Cerebellar cortex (tissue), 1 donor: ENCODE results near the gene DCN.
A peak's percentile ranks its signal among the peaks of the same experiment; 100 is the strongest.
"Not testable (repeated sequence)": the region's sequence is repeated elsewhere in the genome, so short reads cannot be mapped to it uniquely, and the experiment has no call there.

ENCODE experiments used
- DNase-seq: peaks from one replicate; pipeline ENCODE4 v3.0.0-alpha.2; 2015; ENCODE audit warnings: low spot score

DCN gene, protein sequence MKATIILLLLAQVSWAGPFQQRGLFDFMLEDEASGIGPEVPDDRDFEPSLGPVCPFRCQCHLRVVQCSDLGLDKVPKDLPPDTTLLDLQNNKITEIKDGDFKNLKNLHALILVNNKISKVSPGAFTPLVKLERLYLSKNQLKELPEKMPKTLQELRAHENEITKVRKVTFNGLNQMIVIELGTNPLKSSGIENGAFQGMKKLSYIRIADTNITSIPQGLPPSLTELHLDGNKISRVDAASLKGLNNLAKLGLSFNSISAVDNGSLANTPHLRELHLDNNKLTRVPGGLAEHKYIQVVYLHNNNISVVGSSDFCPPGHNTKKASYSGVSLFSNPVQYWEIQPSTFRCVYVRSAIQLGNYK

DNA sequence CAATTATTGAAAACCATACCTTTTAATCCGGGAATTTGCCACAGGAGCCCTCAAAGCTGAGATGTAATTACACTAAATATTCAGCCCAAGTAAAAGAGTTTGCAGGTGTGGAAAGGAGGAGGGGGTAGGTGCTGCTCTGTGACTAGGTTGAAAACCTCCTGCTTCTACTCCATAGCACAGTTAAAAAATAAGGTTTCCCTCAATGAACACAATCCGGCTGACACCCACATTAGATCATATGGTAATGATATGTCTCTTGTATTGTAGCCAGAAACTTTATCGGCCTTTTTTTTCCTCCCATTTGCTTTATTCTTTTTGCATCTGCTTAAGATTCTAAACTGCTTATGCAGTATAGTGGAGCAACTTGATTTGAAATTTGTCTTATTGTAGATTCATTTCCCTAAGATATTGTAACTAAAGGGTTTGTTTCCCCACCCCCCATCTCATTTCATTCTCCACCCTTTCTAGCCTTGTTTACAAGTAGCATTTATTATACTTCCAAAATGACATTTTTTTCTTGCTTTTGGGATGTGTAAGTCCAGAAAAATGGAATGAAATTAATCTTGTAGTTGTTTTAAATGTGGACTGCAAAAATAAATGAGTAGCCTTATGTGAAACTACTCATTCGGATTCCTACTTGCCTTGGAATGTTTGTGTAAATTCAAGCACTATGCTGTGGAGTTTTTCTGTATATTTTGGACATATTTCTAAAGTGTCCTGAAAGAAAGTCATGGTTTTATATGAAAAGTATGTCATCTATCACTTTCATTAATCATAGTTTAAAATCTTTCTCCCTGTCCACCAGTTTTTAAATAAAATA lies at the start of gene DCN:
TSS of gene DCN (minus strand) at position 182 of the 820 bp plus-strand sequence. CDS start 4,265 bp downstream, outside the sequence.
- no peak for DNase-seq

DNA sequence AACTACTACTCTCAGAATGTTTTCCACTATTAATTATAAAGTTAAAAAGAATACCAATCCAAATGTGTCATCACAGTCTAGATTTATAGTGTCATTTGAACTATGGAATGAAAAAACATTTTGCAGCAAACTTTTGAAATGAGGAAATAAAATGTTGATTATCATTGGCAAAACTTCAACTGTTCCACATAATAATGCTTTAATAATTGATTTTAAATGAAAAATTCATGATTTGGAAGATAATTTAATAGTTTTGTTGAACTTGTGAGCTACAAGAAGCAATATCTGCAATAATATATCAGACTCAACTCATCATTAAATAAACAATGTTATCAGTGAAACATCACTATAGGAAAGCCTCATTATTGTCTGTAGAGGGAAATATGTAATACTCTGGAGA lies 48.2 kb upstream of the DCN start:
- DNase-seq, result no peak

DNA sequence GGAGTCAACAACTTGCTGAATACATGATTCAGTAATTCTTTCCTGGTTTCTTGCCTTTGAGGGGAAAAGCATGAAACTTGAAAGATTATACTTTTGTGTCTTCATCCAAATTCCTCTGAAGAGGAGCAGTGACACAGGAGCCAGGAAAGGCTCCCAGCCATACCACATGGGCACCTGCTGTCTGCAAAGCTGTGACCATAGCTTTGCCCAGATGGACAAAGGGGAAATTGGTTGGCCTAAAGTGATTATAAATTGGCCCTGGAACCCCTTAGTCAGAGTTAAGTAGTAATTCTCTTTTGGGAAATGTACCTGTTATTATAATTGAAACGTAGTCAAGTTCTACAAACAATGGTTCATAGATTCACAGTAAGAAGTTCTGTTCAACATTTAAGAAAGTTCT lies 44.3 kb upstream of the DCN start:
- peak; percentile 71 for DNase-seq

DNA sequence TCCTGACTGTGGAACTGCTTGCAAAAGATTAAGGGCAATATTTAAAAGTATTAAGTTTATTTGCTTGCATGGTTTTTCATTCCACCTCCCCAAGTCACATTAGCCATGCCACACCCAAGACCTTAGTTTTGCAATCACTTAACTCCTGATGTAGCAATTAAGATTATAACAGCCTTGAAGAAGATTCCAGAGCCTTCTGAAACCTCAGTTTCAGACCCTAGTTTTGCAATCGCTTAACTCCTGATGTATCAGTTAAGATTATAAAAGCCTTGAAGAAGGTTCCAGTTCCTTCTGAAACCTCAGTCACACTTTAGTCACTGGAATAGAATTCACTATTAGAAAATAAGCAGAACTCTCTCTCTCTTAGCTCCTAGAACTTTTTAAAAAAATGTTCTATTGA lies 42.7 kb upstream of the DCN start:
- no peak for DNase-seq

DNA sequence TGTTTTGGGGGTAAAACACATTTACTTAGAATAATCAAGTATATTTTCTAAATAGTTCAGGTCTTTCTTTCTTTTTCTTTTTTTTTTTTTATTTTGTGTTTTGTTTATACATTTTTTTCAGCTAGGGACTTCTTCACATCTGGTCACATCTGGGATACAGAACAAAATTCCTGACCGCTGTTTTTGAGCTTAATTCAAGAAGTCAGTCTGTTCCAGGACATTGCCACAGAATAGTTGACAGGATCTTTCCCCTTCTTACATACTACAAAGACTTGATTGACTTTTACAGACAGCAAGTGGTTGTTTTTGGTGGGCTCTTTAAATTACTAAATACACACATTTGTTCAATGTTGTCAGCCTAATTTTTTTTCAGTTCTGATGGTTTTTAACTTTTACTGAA lies 41.8 kb upstream of the DCN start:
- no peak for DNase-seq

DNA sequence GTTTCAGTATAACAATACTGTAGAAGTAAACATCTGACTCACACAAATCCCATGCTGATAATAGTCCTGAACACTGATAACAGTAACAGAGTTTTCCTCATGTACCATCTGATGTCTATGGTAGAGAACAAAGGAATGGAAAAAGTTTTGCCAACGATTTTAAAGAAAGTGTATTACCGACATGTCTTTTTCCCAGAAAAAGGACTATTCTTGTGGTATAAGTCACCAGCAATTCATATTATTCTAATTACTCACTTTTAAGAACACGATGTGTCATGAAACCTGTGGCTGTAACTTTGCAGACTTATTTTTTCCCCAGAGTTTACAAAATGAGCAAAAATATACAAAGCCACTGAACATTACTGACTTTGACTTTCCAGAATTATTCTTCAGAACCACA lies 40.1 kb upstream of the DCN start:
- DNase-seq, result no peak

DNA sequence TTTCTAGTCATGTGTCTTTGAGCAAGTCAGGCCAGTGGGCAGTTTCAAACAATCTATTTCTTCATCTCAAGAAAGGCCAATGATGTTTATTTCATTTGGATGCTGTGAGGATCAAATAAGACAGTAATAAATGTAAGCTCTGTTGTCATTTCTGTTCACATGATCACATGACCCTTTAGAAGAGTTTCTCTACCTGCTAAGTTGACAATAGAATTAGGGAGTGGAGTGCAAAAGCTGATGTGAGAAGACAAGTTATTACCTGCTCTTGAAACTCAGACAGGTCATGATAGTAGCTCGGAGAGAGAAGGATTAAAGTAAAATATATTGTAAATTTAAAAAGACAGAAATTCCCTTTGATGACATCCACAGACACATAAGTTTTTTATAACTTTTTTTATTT lies 37.3 kb upstream of the DCN start:
- no peak for DNase-seq

DNA sequence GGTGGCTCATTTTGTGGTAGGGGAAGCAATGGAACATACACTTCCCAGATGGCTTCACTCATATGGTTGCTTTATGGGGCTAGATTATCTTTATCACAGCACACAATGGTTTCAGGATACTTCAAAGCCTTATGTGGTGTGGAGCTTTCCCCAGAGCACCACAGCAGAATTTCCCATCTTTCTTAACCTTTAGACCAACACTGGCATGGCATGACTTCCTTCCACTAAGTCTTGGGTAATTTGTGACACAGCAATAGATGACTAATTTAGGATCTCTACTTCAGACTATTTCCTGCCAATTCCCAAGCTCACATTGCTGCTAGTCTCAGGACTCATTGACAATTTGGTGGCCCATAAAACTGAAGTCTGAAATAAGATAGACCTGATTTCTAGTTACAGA lies 36.9 kb upstream of the DCN start:
- no peak for DNase-seq

DNA sequence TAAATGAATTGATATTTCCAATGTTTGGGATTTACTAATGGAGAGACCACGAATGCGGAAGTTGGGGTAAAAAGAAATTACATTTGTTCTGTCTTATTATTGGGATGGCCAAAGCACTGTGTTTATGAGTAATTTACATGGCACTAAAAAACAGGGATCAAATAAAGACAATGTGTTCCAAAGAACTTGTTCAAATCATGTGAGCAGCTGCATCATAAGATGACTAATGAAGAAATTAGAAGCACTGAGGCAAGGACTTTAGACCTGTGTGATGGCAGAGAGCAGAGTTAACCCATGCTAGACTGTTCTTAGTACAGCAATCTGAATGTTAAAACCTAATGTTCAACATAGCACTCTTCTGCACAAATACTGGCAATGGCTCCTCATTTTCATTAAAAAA lies 34.3 kb upstream of the DCN start:
- DNase-seq, result no peak

DNA sequence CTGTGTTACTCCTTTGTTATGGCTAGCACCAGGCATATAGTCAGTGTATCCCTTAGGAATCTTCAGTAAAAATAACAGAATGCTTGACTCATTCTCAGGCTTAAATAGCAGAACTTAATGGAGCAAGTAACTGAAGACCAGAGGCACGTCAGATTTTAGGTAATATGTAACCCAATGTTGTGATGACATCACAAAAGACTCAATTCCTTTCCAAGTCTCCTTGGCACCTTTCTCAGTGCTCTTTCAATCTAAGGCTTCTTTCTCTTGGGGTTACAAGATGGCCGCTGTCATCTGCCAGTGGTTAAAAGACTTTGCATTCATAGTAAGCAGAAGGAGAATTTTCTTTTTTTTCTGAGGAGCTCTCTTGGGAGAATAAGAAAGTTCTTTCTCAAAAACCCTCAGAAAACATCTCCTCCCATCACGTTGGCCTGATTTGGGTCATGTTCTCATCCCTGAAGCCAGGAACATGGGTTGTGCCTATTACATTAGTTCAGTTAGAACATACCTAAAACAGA lies 33.4 kb upstream of the DCN start:
- no peak for DNase-seq

DNA sequence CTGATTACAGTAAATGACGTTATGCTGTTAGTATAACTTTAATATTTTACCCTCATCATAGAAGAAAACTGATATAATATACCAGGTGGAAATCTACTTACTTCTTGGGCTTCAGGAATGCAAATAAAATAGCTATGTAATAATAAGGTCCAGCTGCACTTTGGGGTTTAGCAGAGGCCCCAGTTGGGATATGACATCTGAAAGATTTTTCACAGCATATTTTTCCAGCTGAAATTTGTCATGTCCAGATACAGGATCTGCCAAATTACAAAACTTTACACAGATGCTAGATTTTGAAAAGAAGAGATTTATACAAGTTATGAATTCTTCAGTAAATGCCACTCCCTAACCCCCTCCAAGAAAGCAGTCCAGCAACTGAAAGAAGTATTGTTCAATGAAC lies 29.2 kb upstream of the DCN start:
- DNase-seq, result no peak

DNA sequence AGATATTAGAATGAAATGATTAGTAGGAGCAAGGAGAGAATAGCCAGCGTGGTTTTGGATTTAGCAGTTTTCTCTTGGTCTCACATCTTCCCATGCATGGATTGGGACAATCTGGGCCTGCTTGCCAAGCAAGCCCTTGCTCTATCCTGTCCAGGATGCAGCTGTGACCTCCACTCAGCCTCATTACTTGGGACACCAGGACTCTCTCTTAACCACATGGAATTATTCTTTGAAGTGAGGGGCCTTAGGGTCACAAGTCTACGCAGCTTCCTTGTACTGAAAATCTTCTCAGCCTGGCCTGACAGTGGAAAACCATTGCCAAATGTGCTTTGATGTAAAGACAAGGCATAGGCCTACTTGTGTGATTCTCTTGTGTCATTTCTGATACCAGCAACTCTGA lies 28.0 kb upstream of the DCN start:
- no peak for DNase-seq

DNA sequence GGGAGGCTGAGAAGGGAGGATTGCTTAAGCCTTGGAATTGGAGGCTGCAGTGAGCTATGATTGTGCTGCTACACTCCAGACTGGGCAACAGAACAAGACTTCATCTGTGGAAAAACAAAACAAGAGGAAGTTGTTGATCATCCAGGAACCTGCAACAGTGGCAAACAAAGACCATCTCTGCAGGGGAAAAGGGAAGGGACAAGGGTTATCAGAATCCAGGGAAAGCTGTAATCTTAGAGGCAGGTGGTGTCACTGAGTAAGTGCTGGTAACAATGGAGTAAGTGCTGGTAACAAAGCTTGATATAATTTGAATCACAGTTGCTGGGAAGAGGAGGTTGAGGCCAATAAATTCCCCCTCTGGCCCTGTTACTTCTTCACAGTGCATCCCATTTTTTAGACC lies 27.5 kb upstream of the DCN start:
- DNase-seq, result no peak

DNA sequence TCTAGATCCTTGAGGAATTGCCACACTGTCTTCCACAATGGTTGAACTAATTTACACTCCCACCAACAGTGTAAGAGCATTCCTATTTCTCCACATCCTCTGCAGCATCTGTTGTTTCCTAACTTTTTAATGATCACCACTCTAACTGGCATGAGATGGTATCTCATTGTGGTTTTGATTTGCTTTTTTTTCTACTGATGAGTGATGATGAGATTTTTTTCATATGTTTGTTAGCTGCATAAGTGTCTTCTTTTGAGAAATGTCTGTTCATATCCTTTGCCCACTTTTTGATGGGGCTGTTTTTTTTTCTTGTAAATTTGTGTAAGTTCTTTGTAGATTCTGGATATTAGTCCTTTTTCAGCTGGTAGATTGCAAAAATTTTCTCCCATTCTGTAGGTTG lies 24.7 kb upstream of the DCN start:
- not testable (repeated sequence) for DNase-seq

DNA sequence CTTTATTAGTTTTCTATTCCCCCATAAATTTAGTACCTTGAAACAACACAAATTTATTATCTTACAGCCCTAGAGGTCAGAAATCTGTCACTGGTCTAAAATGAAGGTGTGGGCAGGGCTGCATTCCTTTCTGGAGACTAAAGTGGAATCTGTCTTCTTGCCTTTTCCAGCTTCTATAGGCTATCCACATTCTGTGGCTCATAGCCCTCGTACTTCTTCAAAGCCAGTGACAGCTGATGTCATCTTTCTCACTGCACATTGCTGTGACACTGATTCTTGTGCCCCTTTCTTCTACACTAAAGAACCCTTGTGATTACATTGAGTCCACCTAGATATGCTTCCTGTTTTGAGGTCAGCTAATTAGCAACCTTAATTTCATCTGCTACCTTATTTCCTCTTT lies 23.2 kb upstream of the DCN start:
- DNase-seq, result no peak

DNA sequence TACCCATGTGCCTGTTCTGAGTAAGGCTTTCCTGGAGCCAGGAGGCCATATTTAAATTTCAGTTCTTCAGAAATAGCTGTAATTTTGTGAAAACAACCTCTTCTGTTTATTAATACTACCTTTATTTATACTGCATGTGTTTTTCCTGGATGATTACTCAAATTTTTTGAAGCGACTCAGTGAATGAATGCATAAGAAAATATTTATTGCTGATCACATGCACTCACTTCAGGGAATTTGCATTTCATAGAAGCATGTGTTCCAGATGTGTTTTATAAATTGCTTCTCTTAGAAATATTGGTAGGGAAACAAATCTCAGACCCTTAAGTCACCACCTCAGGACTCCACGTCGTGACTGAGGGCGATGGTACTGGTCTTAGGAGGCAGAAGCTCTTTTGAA lies 21.8 kb upstream of the DCN start:
- DNase-seq, result no peak

DNA sequence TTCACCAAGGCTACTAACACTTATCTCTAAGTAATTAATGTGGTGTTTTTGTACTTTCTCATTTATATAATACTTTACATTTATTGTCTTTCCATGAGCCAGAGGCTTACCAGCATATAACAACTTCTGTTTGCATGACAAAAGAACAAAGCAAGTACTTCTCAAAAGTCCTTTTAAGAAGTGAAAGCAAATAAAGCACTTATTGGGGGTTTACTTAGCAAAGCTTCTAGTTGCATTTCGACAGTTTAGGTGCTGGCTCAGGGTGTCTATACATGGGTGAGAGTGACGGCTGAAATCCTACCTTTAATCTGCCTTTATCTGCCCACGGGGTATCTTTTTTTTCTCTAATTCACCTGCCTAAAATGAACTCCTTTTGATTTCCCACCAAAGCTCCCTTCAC lies 21.0 kb upstream of the DCN start:
- no peak for DNase-seq

DNA sequence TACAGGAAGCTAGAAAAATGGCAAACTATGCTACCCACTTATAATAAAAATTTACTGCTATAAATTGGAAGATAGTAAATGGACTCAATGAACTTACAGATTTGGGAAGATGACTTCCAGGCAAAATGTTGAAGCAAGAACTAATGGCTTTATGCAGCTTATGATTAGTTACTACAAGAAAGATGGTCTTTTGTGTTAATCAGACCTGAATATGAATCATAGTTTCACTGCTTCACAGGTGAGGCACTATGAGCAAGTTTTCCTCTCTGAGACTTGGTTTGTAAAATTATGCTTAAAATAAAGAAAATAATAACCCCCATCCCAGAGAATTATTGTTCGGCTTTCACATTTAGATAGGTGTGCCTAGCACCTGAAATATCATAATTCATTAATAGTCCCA lies 19.8 kb upstream of the DCN start:
- DNase-seq, result no peak

DNA sequence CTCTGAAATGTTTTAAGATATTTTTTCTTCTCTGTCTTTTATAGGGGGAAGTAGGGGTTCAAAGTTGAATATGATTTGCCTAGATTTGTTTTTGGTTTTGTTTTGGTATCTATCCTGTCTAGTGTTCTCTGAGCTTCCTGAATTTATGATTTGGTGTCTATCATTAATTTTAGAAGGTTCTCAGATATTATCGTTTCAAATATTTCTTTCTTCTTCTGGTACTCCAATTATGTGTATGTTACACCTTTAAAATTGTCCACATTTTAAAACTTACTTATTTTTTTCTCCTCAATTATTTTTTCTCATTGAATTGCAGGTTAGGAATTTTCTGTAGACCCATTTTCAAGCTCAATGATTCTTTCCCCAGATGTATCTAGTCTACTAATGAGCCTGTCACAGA lies 13.8 kb upstream of the DCN start:
- DNase-seq, result no peak

DNA sequence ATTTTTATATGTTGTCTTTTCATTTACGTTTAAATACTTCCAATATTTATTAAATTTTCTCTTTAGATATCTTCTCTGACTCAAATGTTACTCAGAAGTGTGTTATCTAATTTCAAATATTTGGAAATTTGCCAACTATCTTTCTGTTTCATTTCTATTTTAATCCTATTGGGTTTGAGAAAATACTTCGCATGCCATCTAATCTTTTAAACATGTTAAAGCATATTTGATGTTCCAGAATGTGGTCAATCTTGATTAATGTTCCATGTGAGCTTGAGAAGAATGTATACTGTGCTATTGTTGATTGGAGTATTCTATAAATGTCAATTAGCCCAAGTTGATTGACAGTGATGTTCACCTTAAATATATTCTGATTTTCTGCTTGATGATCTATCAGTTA lies 11.9 kb upstream of the DCN start:
- DNase-seq, result no peak

DNA sequence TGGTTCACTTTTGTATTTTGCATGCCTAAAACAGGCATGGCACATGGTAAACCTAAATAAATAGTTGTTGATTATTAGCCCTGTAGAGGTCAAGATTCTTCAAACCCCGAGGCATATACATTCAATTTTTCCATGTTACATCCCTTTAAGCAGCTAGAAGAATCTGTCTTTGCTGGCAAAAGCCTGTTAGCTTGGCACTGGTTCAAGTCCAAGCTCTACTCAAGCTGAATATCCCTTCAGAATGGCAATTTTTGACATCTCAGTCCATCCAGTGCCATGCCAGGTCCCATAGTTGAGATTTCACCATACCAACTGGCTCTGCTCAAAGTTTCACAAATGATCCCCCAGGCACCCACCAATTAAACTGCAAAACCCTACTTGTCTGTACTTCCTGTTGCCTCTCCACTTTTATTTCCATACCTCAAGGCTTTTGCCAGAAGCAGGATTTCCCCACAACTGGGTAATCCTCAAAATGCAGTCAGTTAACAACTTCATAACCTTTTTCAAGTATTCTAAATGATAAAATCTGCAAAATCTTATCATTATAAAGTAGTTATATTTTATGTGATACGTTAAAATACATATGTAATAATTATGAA lies 9.0 kb upstream of the DCN start:
- DNase-seq, result peak; percentile 37

DNA sequence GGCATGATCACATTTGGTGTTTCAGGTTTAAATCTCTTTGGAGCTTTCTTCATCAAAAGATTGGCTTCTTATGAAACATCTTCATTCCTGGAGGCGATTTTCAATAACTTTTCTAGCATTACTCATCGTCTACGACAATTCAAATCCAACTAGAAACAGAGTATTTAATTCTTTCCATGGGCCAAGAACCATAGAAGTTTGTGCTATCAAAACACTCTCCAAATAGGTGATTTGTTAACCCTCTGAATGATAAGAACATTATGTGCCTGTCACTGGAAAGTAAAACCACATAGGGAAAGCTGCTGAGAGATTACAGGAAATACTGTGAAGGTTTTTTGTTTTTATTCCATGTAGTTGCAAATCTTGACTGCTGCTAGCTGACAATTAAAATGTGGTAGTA lies 6.9 kb upstream of the DCN start:
- no peak for DNase-seq

DNA sequence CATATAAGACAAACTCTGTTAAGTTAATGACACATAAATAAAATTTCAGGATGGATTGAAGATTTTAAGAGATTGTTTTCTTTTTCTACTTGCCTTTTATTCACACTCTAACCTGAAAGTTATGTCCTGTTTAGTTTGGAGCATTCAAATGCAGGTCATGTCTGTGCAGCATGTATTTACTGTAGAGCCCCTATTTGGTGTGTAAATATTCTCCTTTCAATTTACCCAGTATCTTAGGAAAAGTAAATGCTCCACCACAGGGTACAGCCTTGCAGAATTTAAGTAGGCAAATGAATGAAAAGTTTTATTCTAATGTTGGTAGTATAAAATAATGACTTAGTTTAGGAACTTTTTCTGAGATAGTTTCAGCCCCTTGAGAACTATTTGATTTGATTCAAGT lies 6.2 kb upstream of the DCN start:
- DNase-seq, result no peak
